SU-DHL-6 (cell line): ENCODE results near the gene DDX24.

Experiments
- H2AFZ ChIP-seq: fragments of 200-600 bp; sonication (generic); 2 replicates; pipeline ENCODE4 v1.6.1; 2014; ENCODE audit warnings: low read depth, mild to moderate bottlenecking, moderate library complexity, mixed read lengths, antibody characterized with exemption, low read length; ENCODE audit not compliant: severe bottlenecking
- H3F3A ChIP-seq: fragments of 200-600 bp; shearing (Covaris generic); 2 replicates; pipeline ENCODE4 v1.6.0; 2016; ENCODE audit warnings: antibody characterized with exemption, mild to moderate bottlenecking; ENCODE audit not compliant: insufficient read depth
- H3K27ac ChIP-seq: fragments of 200-600 bp; sonication (generic); 2 replicates; pipeline ENCODE4 v1.5.1; 2016; ENCODE audit warnings: low read depth, mild to moderate bottlenecking, low read length, moderate library complexity, mixed read lengths
- H3K27me3 ChIP-seq: fragments of 200-600 bp; sonication (generic), shearing (Covaris generic); 2 replicates; pipeline ENCODE4 v1.6.0; 2014; ENCODE audit warnings: mild to moderate bottlenecking, low read length
- H3K36me3 ChIP-seq: fragments of 200-600 bp; sonication (generic); 2 replicates; pipeline ENCODE4 v1.6.1; 2014; ENCODE audit warnings: mild to moderate bottlenecking, low read length, mixed read lengths
- H3K4me2 ChIP-seq: fragments of 300-600, 200-600 bp; shearing (Covaris generic), sonication (generic); 2 replicates; pipeline ENCODE4 v1.6.0; 2014; ENCODE audit warnings: low read length, low read depth, mild to moderate bottlenecking; ENCODE audit not compliant: poor library complexity, severe bottlenecking
- H3K4me3 ChIP-seq: fragments of 200-600 bp; sonication (generic); 2 replicates; pipeline ENCODE4 v1.5.1; 2014; ENCODE audit warnings: antibody characterized with exemption, low read length, mild to moderate bottlenecking, mixed read lengths; ENCODE audit not compliant: insufficient read depth, poor library complexity, severe bottlenecking
- H3K79me2 ChIP-seq: fragments of 200-600 bp; sonication (generic); 2 replicates; pipeline ENCODE4 v1.6.1; 2014; ENCODE audit warnings: mild to moderate bottlenecking, low read length, moderate library complexity; ENCODE audit not compliant: insufficient read depth
- H3K9ac ChIP-seq: fragments of 200-600 bp; sonication (generic); 2 replicates; pipeline ENCODE4 v1.7.0; 2014; ENCODE audit warnings: mild to moderate bottlenecking, low read length
- H3K9me2 ChIP-seq: fragments of 200-600 bp; sonication (generic); replicated peaks from 2 replicates; pipeline ENCODE4 v1.6.1; 2014; ENCODE audit warnings: low read length; ENCODE audit not compliant: insufficient read depth
- H3K9me3 ChIP-seq: fragments of 200-600 bp; sonication (generic); 2 replicates; pipeline ENCODE4 v1.6.1; 2014; ENCODE audit warnings: low read length, mixed read lengths; ENCODE audit not compliant: insufficient read depth
- H4K20me1 ChIP-seq: fragments of 200-600 bp; sonication (generic); 2 replicates; pipeline ENCODE4 v1.6.1; 2014; ENCODE audit warnings: low read depth, mild to moderate bottlenecking, antibody characterized with exemption, low read length, moderate library complexity, mixed read lengths
- CTCF ChIP-seq: fragments of 200-600 bp; sonication (generic); IDR thresholded peaks from one replicate; pipeline ENCODE4 v1.5.1; 2017; ENCODE audit warnings: antibody characterized with exemption, mild to moderate bottlenecking, low read length, moderate library complexity; ENCODE audit not compliant: insufficient read depth, poor library complexity, severe bottlenecking
- EZH2phosphoT487 ChIP-seq: fragments of 200-600 bp; sonication (generic), shearing (Covaris generic); conservative IDR thresholded peaks from 2 replicates; pipeline ENCODE4 v1.6.1; 2018; ENCODE audit warnings: mild to moderate bottlenecking, antibody characterized with exemption, low read length, moderate library complexity, mixed read lengths

Gene DDX24

GRCh38 chr14:94051115-94051514 is 29.9 kb downstream of the DDX24 start:
- no peaks in the 10 kb centered on the region for H3F3A ChIP-seq
- no peak overlapping the region for H3K4me3 ChIP-seq
- no peak overlapping the region for H3K27ac ChIP-seq
- no peaks in the 10 kb centered on the region for H3K79me2 ChIP-seq
- peaks cover 14% of the 10 kb centered on the region; the same call in 1 of the 2 replicates for H3K36me3 ChIP-seq
- H3K4me2 ChIP-seq: no peak overlapping the region
- no peaks in the 10 kb centered on the region for H3K27me3 ChIP-seq
- H3K9ac ChIP-seq: no peak overlapping the region
- H2AFZ ChIP-seq: no peak overlapping the region
- TF ChIP-seq EZH2phosphoT487: no peak
- TF ChIP-seq CTCF: no peak
- H3K9me2 ChIP-seq: no peaks in the 10 kb centered on the region
- H4K20me1 ChIP-seq: no peaks in the 10 kb centered on the region
- H3K9me3 ChIP-seq: no peaks in the 10 kb centered on the region

GRCh38 chr14:94050231-94050880 is 30.6 kb downstream of the DDX24 start:
- Histone ChIP-seq H2AFZ (no peak overlapping the region), H3K4me3 (no peak overlapping the region), H3K36me3 (peaks cover 12% of the 10 kb centered on the region; the same call in 1 of the 2 replicates), H3K79me2 (no peaks in the 10 kb centered on the region), H3K9me2 (no peaks in the 10 kb centered on the region), H3K4me2 (no peak overlapping the region), H3K27me3 (no peaks in the 10 kb centered on the region), H3K27ac (no peak overlapping the region), H3K9me3 (no peaks in the 10 kb centered on the region), H4K20me1 (no peaks in the 10 kb centered on the region), H3F3A (no peaks in the 10 kb centered on the region), H3K9ac (no peak overlapping the region)
- no peak for TF ChIP-seq EZH2phosphoT487
- no peak for TF ChIP-seq CTCF

GRCh38 chr14:94049625-94050023 is 31.4 kb downstream of the DDX24 start:
- Histone ChIP-seq H3K9me3 (no peaks in the 10 kb centered on the region), H3K4me2 (no peak overlapping the region), H3K4me3 (no peak overlapping the region), H3K9ac (no peak overlapping the region), H4K20me1 (no peaks in the 10 kb centered on the region), H3K27ac (no peak overlapping the region), H3F3A (no peaks in the 10 kb centered on the region), H3K79me2 (no peaks in the 10 kb centered on the region), H3K9me2 (no peaks in the 10 kb centered on the region), H3K36me3 (peaks cover 12% of the 10 kb centered on the region; the same call in 1 of the 2 replicates), H3K27me3 (no peaks in the 10 kb centered on the region), H2AFZ (no peak overlapping the region)
- TF ChIP-seq CTCF (no peak), EZH2phosphoT487 (no peak)
